Cardiac muscle cell (in vitro differentiated cells and primary cell): ENCODE data around the gene MAST4. TPM values are rescaled to one million over a fixed set of nuclear protein-coding genes. Genes with fewer than 3 reads are reported as not detected.

Experiments used
- DNase-seq, 2 donors: peaks; one replicate each; pipeline versions ENCODE4 v3.0.0 to v3.0.0-alpha.2; 2010 to 2017; ENCODE audit warnings: low read depth in 1 of 2, low spot score in 1 of 2
- H3K27ac ChIP-seq: fragments of 200-600 bp; sonication (generic); 2 replicates; pipeline ENCODE4 v1.5.1; 2016
- H3K27me3 ChIP-seq: fragments of 200-600 bp; sonication (generic); 2 replicates; pipeline ENCODE4 v1.6.0; 2016; ENCODE audit warnings: control low read depth
- H3K36me3 ChIP-seq: fragments of 200-600 bp; sonication (generic); 2 replicates; pipeline ENCODE4 v1.5.1; 2016; ENCODE audit warnings: control low read depth
- H3K4me1 ChIP-seq: fragments of 200-600 bp; sonication (generic); 2 replicates; pipeline ENCODE4 v1.8.1; 2017; ENCODE audit warnings: low read depth, mild to moderate bottlenecking, mixed run types
- H3K4me3 ChIP-seq: fragments of 200-600 bp; sonication (generic); 2 replicates; pipeline ENCODE4 v1.5.1; 2016; ENCODE audit warnings: mild to moderate bottlenecking
- H3K9me3 ChIP-seq: fragments of 200-600 bp; sonication (generic); 2 replicates; pipeline ENCODE4 v1.5.1; 2017; ENCODE audit warnings: low read depth, mild to moderate bottlenecking, control low read depth
- polyA plus RNA-seq: library from polyadenylated mRNA; unstranded; fragments of >200 nt; fragmentation: Nextera tagmentation; extraction: Ambion mirVana; gene quantifications from 2 replicates; pipeline ENCODE4 v1.2.1, GENCODE V29; 2016
- total RNA-seq: library from RNA; depleted of rRNA; stranded (reverse); fragments of >200 nt; gene quantifications from 2 replicates; pipeline ENCODE4 v1.2.3, GENCODE V29; 2016
- TF ChIP-seq, protein P1 (sequence below): IDR thresholded peaks from 2 replicates; pipeline ENCODE4 v1.5.1; 2012; ENCODE audit warnings: low read depth, mild to moderate bottlenecking, low read length

The MAST4 gene
- total and polyA plus RNA-seq, 2 experiments from 2014 or later: 33.1 to 58.0 TPM

DNA sequence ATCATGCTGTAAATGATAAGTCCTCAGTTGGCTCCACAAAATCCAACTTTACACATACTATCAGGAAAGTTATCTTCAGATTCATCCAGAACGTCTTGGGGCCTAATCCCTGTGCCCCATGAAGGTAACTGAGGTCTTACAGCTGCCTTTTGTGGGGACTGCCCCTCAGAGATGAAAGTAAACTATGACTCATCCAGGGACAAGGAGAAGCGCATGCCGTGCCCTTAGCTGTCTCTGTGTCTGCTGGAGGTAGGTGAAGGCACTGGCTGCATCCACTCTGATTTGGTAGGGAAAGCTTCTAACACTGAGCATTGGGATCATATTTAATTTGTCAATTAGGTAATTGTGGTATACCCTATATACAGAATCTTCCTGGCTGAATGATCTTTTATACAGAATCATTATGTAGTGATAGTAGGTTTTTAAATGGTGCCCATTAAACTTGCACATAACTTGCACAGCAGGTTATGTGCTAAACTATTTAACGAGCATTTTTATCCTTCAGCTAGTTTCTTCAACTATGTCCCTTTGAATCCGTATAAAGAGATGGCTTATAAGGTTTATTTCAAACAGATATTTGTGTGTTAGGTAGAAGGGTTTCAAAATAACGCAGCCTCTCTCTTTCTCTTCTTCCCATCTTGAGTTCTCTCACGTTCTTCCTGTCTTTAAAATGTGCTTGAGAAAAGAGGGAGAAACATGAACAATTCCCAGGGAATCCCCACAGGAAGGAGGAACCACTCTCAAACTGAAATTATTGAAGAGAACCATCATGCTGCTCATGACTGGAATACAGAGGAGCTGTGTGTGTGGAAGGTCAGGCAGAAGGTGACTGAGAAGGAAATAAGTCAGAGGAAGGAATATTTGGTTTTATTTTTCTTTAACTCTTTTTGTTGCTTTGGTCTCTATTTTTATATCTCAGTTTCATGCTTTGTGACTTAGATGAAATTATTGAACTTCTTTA, 349.5 kb downstream of the MAST4 start:
- H3K9me3 ChIP-seq: no peaks in the 10 kb centered on the region
- DNase-seq: no peak
- TF ChIP-seq, protein P1, sequence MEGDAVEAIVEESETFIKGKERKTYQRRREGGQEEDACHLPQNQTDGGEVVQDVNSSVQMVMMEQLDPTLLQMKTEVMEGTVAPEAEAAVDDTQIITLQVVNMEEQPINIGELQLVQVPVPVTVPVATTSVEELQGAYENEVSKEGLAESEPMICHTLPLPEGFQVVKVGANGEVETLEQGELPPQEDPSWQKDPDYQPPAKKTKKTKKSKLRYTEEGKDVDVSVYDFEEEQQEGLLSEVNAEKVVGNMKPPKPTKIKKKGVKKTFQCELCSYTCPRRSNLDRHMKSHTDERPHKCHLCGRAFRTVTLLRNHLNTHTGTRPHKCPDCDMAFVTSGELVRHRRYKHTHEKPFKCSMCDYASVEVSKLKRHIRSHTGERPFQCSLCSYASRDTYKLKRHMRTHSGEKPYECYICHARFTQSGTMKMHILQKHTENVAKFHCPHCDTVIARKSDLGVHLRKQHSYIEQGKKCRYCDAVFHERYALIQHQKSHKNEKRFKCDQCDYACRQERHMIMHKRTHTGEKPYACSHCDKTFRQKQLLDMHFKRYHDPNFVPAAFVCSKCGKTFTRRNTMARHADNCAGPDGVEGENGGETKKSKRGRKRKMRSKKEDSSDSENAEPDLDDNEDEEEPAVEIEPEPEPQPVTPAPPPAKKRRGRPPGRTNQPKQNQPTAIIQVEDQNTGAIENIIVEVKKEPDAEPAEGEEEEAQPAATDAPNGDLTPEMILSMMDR: no peak
- no peaks in the 10 kb centered on the region for H3K27me3 ChIP-seq
- H3K27ac ChIP-seq: no peak overlapping the region
- H3K4me1 ChIP-seq: peaks cover 3% of the 10 kb centered on the region
- no peak overlapping the region for H3K4me3 ChIP-seq
- no peaks in the 10 kb centered on the region for H3K36me3 ChIP-seq

DNA sequence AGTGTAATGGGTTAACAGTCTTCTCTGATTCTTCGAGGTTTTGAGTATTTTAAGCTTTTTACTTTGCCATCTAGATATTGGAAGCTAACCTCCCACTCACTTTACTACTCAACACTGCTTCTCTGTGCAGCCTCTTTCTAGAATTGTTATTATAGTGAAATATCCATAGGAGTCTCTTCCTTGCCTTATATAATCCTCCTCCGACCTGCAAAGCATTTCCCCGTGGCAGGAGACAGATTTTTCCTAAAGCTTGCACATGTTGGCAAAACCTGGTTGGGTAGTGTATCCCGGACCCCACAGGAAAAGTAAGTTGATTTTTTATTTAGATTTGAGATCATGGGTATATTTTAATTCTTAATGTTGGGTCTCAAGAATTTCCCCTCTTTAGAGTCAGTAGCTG, 351.3 kb downstream of the MAST4 start:
- TF ChIP-seq, protein P1: no peak
- no peak for DNase-seq
- Histone ChIP-seq H3K27ac (no peak overlapping the region), H3K9me3 (no peaks in the 10 kb centered on the region), H3K27me3 (no peaks in the 10 kb centered on the region), H3K36me3 (no peaks in the 10 kb centered on the region), H3K4me1 (peaks cover 3% of the 10 kb centered on the region), H3K4me3 (no peak overlapping the region)

DNA sequence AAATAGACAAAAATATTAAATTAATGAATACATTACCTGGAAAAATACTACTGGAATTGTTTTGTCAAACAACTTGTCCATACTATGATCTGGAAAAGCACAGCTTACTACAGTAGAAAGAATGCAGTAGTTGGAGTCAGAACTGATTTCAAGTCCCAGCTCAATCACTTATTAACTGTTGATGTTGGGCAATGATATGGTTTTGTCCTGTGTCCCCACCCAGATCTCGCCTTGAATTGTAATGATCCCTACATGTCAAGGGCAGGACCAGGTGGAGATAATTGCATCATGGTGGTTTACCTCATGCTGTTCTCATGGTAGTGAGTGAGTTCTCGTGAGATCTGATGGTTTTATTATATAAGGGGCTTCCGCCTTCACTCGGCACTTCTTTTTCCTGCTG, 352.9 kb downstream of the MAST4 start:
- Histone ChIP-seq H3K4me1 (peaks cover 3% of the 10 kb centered on the region), H3K4me3 (no peak overlapping the region), H3K9me3 (no peaks in the 10 kb centered on the region), H3K36me3 (no peaks in the 10 kb centered on the region), H3K27me3 (no peaks in the 10 kb centered on the region), H3K27ac (no peak overlapping the region)
- DNase-seq: no peak
- TF ChIP-seq, protein P1: no peak

- no peak overlapping the region for H3K4me3 ChIP-seq
- no peaks in the 10 kb centered on the region for H3K27me3 ChIP-seq
- TF ChIP-seq, protein P1: no peak
- no peak for DNase-seq
- H3K36me3 ChIP-seq: no peaks in the 10 kb centered on the region
- no peaks in the 10 kb centered on the region for H3K9me3 ChIP-seq
- no peaks in the 10 kb centered on the region for H3K4me1 ChIP-seq
- H3K27ac ChIP-seq: no peak overlapping the region
Measured at GRCh38 chr5:66952153-66952552, 356.0 kb downstream of the MAST4 start.

GRCh38 chr5:66956439-66956838, 360.2 kb downstream of the MAST4 start:
- H3K27ac ChIP-seq: no peak overlapping the region
- no peaks in the 10 kb centered on the region for H3K27me3 ChIP-seq
- TF ChIP-seq, protein P1: no peak
- no peaks in the 10 kb centered on the region for H3K36me3 ChIP-seq
- peaks cover 20% of the 10 kb centered on the region for H3K4me1 ChIP-seq
- H3K9me3 ChIP-seq: no peaks in the 10 kb centered on the region
- DNase-seq: no peak
- H3K4me3 ChIP-seq: no peak overlapping the region
